ENCODE measurements around the gene GH2. TPM values are rescaled to one million over a fixed set of nuclear protein-coding genes. Genes with fewer than 3 reads are reported as not detected.
A peak's percentile ranks its signal among the peaks of the same experiment; 100 is the strongest.

Gene GH2
- total and polyA plus RNA-seq, 7 donors: not detected

- WGBS, 2 donors: 60 to 90% methylated on average over 5 of the region's 5 CpGs
- Histone ChIP-seq H3K4me1 (no peaks in the 10 kb centered on the region), H3K27ac (no peak overlapping the region), H3K9me3 (no peaks in the 10 kb centered on the region), H3K27me3 (no peaks in the 10 kb centered on the region), H3K4me3 (no peak overlapping the region), H3K36me3 (no peaks in the 10 kb centered on the region)
- no peak for TF ChIP-seq EP300 (IDR thresholded peaks at IDR 0.05)
- TF ChIP-seq POLR2A (IDR thresholded peaks at IDR 0.05): no peak
- TF ChIP-seq CTCF (IDR thresholded peaks at IDR 0.05): no peak
- TF ChIP-seq POLR2AphosphoS5 (IDR thresholded peaks at IDR 0.05): no peak
- intact Hi-C loops (cut with DNase I): no loop called here
- no peak for DNase-seq
Observed at GRCh38 chr17:63854709-63855108, 27.0 kb downstream of the GH2 start.

DNA sequence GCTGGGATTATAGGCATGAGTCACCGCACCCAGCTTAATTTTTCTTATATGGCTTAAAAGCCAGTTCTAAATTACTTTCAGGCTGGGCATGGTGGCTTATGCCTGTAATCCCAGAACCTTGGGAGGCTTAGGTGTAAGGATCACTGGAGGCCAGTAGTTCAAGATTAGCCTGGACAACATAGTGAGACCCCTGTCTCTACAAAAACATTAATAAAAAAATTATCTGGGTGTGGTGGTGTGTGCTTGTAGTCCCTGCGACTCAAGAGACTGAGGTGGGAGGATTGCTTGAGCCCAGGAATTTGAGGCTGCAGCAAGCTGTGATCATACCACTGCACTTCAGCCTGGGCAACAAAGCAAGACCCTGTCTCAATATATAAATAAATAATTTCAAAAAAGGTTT, 28.5 kb downstream of the GH2 start:
- intact Hi-C loops (cut with DNase I): no loop called here

DNA sequence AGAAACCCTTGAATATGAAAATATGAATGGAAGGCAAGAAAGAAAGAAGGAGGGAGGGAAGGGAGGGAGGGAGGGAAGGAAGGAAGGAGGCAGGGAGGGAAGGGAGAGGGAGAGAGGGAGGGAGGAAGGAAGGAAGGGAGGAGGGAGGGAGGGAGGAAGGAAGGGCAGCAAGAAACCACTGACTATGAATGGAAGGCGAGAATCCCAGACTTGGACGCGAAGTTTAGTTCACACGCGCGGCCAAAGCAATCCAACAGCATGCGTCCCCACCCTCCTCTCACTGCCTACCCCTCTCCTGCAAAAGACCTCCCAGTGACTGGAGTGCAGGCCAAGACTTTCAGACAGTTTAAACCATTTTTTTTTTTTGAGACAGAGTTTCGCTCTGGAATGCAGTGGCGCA, 31.3 kb downstream of the GH2 start:
- Histone ChIP-seq H3K27ac (no peak overlapping the region), H3K36me3 (no peaks in the 10 kb centered on the region), H3K27me3 (no peaks in the 10 kb centered on the region), H3K4me1 (peaks cover 0 to 32% (median 11%) of the 10 kb centered on the region in 4 donors), H3K9me3 (no peaks in the 10 kb centered on the region), H3K4me3 (no peak overlapping the region)
- intact Hi-C loops (cut with DNase I): no loop called here
- DNase-seq: peak; percentile 56
- TF ChIP-seq CTCF (IDR thresholded peaks at IDR 0.05): no peak
- no peak for TF ChIP-seq POLR2AphosphoS5 (IDR thresholded peaks at IDR 0.05)
- TF ChIP-seq EP300 (IDR thresholded peaks at IDR 0.05): no peak
- TF ChIP-seq POLR2A (IDR thresholded peaks at IDR 0.05): no peak
- 85 to 90% methylated on average over 9 of the region's 9 CpGs for WGBS, 2 donors

More for the DNA sequence above, 28.5 kb downstream of the GH2 start:
- no peak overlapping the region for H3K4me3 ChIP-seq
- TF ChIP-seq CTCF (IDR thresholded peaks at IDR 0.05) (no peak), EP300 (IDR thresholded peaks at IDR 0.05) (no peak), POLR2AphosphoS5 (IDR thresholded peaks at IDR 0.05) (no peak), POLR2A (IDR thresholded peaks at IDR 0.05) (no peak)
- no peak overlapping the region for H3K27ac ChIP-seq
- peaks cover 0 to 12% (median 5%) of the 10 kb centered on the region in 4 donors for H3K4me1 ChIP-seq
- no peaks in the 10 kb centered on the region for H3K36me3 ChIP-seq
- no peaks in the 10 kb centered on the region for H3K9me3 ChIP-seq
- DNase-seq: no peak
- WGBS, 2 donors: 89 to 92% methylated on average over 2 of the region's 2 CpGs
- no peaks in the 10 kb centered on the region for H3K27me3 ChIP-seq

DNA sequence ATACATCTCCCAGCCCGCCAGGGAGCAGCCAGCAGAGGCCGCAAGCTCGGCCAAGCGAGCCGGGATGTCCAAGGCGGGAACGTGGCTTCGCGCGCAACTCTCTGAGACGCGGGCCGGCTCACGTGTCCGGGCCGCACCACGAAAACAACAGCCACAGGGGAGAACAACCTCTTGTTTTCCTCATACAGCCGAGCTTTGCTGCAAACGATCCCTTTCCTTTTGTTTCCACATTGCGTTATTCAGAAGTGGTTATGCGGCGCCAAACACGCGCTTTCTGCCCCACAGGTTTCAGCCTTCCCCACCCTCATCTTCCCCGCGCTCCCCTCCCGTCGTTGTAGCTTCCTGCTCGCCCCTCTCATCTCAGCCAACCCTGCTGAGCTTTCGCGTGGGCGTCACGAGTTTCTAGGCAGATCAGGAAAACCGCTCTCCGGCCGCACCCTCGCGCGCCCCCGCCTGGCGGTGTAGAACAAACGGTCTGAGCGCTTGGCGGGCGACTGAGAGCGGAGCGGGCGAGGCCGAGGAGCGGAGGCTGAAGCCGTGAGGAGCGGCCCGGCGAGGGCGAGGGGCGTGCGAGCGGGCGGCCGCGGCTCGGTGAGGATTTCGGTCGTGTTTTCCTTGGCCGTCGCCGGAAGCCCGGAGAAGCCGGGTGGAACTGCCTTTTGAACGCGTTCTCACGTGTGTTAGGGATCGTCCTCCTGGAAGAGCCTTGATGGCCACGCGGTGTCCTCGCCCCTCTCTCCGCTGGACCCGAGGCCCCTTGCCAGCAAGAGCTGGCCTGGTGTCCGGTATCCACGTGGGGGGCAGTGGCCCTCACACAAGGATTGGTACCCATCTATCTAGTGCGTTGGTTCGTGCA, 32.7 kb downstream of the GH2 start:
- peak overlapping the region; percentile 55 to 81 (median 64) for H3K27ac ChIP-seq
- H3K4me3 ChIP-seq: peak overlapping the region; percentile 8 to 39 (median 24)
- H3K36me3 ChIP-seq: no peaks in the 10 kb centered on the region
- TF ChIP-seq POLR2AphosphoS5 (IDR thresholded peaks at IDR 0.05) (peak in 2 of 4 donors; percentile 35 to 43), POLR2A (IDR thresholded peaks at IDR 0.05) (no peak), EP300 (IDR thresholded peaks at IDR 0.05) (no peak), CTCF (IDR thresholded peaks at IDR 0.05) (peak; percentile 50 to 77 (median 63))
- H3K4me1 ChIP-seq: peaks cover 0 to 40% (median 17%) of the 10 kb centered on the region in 4 donors
- WGBS, 2 donors: 20 to 22% methylated on average over 82 of the region's 82 CpGs
- intact Hi-C loops (cut with DNase I): no loop called here
- no peaks in the 10 kb centered on the region for H3K9me3 ChIP-seq
- H3K27me3 ChIP-seq: no peaks in the 10 kb centered on the region
- peak; percentile 96 for DNase-seq

Measured in sigmoid colon (tissue), 7 donors.